GM18951 (cell line): ENCODE data around the gene HELB.
"Not testable (repeated sequence)": the region's sequence is repeated elsewhere in the genome, so short reads cannot be mapped to it uniquely, and the experiment has no call there.

Experiments used
- POLR2A ChIP-seq: IDR thresholded peaks from 4 replicates; pipeline ENCODE4 v1.6.1; 2011; ENCODE audit warnings: mild to moderate bottlenecking; ENCODE audit not compliant: insufficient read length, insufficient read depth; ENCODE audit errors: extremely low read depth
- in situ Hi-C: fragments of 300-500 bp; cut with MboI; formaldehyde crosslinking; loops from one replicate; pipeline ENCODE4 v1.12.0; 2022; ENCODE audit warnings: low sequenced_read_pairs, mixed read lengths, inconsistent platforms; ENCODE audit not compliant: unreplicated experiment

HELB gene

DNA sequence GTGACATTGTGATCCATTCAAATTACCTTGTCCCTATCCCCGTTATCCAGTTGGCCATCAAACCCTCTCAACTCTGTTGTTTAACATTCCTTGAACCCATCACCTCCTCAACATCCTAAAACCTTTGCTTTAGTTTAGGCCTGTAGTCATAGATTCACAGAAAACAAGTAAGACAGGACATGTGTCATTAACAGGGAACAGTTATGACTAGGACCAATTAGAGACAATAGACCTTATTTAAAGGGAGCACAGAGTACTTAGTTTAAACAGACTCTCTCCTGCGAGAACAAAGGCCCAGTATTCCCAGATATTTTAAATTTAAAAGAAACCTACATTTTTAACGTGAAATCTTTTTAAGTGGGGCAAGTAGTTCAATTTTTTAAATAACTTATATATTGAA lies 20.0 kb upstream of the HELB start:
- no peak for TF ChIP-seq POLR2A
- in situ Hi-C loops, result no loop called here

DNA sequence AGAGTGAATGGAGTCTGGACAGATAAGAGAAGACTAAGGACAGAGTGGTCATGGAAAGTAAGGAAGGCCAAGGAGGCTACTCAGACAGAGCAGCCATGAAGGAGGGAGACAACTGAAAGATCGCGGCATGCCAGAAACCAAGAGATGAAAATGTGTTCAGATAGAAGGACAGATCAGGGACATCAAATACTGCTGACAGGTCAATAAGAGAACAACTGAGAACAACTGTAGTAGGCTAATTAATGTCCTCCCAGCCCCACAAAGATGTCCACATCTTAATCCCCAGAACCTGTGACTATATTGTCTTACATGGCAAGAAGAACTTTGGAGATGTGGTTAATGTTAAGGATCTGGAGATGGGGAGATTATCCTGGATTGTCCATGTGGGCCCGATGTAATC lies 15.0 kb upstream of the HELB start:
- in situ Hi-C loops, result no loop called here
- no peak for TF ChIP-seq POLR2A

DNA sequence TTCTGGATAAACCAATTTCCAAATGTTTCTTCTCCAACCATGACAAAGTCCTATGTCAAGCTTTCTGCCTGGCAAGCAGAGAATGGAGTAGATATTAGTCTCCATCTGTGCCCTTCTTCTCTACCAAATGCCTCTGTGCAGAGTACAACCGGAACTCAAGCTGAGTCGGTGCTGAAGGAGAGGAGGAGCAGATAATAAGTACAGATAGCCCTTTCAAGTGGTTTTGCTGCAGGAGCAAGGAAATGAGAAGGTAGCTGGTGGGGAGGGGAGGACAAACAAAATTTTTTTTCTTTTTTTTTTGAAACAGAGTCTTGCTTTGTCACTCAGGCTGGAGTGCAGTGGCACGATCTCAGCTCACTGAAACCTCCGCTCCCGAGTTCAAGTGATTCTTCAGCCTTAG lies 14.2 kb upstream of the HELB start:
- no peak for TF ChIP-seq POLR2A
- in situ Hi-C loops, result no loop called here

DNA sequence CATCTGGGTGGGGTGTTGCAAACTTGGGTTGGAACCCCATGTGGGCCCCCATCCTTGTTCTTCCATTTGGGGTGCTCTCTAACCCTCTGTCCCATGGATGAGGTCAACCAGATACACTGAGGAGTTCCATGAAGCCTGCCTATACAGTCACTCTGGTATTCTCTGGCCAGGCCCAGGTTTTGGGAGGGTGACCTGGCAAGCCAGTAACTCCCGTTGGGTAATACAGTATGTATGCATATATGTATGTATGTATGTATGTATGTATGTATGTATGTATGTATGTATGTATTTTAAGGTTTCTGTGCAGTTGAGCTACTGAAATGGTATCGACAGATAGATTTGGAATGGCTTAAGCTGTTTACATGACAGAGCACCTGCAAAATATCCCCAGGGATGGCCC lies 12.8 kb upstream of the HELB start:
- in situ Hi-C loops, result no loop called here
- TF ChIP-seq POLR2A, result no peak

DNA sequence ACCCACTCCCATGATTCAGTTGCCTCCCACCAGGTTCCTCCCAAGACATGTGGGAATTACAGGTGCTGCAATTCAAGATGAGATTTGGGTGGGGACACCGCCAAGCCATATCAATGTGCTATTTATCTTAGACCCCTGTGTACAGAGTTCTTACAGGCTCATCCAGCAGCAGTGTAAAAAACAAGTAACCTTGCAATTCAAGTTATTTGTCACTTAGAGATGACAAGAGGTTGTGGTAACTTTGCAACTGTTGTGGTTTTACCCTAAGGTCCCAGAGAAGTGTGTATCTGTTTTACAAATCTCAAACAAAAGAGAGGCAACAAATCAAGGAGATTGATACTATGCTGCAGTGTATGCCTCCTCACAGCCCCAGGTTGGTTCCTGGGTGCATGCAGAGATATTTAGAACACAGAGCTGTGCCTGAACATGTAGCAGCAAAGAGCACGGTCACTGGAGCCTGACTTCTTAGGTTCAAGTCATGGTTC lies 11.5 kb upstream of the HELB start:
- in situ Hi-C loops, result no loop called here
- no peak for TF ChIP-seq POLR2A

DNA sequence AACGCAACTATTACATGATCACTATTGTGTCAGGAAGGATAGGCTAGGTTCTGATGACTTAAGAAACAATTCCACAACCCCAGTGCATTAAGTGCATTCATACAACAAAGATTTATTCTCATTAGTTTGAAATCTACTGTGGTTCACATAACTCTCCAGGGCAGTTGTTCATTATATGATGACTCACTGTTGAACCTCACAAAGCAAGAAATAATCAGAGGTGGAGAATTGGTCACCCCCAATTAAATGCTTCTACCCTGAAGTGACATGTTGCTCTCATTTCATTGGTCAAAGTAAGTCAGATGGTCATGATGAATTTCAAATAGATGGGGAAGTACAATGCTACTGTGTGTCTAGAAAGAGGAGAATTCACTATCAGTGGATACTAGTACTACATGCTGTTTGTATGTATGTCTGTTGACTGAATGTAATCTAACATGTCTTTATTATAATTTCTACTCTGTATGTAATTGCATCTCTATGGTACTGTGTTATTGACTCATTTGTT lies 6.1 kb upstream of the HELB start:
- in situ Hi-C loops, result no loop called here
- no peak for TF ChIP-seq POLR2A

DNA sequence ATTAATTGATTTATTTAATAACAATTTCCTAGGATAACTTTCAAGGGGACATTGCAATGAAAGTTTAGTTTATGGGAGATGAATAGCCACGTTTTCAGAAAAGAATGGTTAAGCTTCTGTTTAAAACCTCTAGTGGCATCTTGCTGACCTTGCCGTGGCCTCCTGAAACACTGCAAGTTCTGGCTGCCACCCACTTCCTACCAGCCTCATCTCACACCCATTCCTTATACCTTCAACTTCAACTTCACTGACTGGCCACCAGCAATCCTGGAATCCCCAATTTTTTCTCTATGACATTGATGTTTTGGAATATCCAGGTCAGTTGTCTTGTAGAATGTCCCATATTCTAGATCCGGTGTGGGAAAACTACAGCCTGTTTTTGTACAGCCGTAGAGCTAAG lies 5.2 kb upstream of the HELB start:
- in situ Hi-C loops, result no loop called here
- TF ChIP-seq POLR2A, result no peak

DNA sequence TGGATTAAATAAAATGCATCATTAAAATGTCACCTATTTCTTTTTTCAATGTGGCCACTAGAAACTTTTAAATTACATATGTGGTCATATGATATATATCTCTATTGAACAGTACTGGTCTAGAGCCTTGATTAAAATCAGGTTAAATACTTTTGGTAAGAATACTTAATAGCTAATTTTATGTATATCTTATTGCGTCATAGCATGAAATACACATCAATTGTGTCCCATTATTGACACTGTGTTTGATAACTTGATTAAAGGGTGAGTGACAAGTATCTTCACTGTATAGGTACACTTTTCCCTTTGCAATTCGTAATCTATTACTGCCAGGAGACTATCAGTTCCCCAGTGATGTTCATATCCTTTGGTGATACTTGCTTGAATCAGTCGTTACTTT lies 4.4 kb upstream of the HELB start:
- no peak for TF ChIP-seq POLR2A
- in situ Hi-C loops, result no loop called here

DNA sequence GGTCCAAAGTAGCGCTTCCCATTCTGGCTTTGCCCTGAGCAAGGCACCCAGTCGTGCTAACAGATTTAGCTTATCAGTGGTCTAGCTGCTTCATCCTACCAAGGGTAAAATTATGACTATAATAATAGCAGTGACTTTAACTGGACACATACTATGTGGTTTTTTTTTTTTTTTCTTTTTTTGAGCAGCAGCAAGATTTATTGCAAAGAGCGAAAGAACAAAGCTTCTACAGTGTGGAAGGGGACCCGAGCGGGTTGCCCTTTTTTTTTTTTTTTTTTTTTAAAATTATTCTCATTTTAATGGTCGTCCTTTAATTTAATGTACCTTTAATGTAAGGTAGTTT lies 505 bp downstream of the HELB start:
- in situ Hi-C loops, result no loop called here
- no peak for TF ChIP-seq POLR2A

DNA sequence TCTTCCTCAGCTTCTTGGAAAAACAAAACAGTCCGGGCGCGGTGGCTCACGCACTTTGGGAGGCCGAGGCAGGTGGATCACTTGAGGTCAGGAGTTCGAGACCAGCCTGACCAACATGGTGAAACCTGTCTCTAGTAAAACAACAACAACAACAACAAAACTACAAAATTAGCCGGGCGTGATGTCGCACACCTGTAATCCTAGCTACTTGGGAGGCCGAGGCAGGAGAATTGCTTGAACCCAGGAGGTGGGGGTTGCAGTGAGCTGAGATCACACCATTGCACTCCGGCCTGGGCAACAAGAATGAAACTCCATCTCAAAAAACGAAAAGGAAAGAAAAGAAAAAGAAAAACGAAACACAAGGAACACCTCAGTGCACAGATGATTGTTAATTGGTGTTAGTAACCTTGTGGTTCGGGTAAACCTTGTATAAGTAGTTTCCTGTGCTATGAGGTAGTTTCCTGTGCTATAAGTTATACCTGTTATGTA lies 1.1 kb downstream of the HELB start:
- in situ Hi-C loops, result not testable (repeated sequence)

DNA sequence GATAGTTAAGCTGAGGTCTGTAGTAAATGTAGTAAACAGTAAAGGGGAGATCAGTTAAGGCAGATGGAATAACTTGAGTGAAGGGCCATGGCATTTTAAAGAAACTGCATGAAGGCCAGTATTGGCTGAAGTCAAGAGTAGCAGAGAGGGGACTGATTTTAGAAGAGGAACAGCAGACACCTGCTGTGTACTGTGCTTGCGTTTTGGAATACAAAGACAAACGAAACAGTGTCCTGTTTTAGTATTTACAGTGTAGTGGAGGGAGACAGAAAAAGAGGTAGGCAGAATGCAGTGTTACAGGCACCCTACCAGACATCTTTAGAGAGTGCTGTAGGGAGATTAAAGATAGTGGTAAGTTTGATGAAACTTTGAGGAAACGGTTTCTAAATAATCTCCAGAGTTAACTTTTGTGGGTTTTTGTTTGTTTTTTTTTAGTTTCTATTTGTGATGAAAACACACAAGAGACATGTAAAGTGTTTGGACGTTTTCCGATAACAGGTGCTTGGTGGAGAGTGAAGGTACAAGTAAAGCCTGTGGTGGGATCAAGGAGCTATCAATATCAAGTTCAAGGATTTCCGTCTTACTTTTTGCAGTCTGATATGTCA lies 2.1 kb downstream of the HELB start:
- TF ChIP-seq POLR2A, result no peak
- in situ Hi-C loops, result no loop called here

DNA sequence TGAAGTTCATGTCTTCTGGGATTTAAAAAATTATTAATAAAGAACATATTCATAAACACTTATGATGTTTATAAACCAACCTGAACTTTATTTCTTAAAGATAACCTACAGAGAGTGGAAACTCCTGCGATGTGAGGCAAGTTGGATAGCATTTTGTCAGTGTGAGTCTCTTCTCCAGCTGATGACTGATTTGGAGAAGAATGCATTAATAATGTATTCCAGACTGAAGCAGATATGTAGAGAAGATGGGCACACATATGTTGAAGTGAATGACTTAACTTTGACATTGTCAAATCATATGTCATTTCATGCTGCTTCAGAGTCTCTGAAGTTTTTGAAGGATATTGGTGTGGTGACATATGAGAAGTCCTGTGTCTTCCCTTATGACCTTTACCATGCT lies 7.3 kb downstream of the HELB start:
- in situ Hi-C loops, result no loop called here
- no peak for TF ChIP-seq POLR2A

DNA sequence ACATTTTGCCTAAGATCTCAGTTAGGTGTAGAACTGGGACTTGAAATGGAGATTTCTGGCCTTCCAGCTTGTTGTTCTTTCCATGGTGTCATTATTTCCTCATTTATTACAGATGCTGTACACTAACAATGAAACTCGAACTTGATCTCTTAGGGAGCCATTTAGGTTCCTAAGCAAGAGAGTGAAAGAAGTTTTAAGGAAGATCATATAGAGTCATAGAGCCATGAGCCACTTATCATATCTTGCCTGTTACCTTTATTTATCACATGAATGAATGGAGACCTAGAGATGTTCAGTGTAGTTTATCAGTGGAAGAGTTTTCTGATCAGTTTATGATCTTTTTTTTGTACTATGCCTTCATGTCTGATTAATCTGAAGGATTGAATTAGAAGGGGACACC lies 9.9 kb downstream of the HELB start:
- no peak for TF ChIP-seq POLR2A
- in situ Hi-C loops, result no loop called here

DNA sequence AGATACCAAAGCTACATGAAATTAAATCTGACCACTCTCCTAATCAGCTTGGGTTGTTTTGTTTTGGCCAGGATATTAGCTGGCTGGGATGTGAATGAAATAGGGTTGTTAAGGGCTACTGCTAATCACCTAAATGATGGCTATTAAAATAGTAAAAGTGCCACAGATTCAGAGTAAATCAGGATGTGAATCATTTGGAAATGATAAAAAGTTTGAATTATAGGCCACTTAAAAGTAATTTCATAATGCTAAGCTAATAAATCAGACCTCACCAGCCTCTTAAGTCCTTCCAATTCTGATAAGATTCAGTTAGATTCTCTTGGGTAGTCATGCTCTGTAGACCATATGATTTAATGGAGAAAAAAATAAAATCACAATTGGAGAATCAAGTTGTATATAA lies 12.0 kb downstream of the HELB start:
- in situ Hi-C loops, result no loop called here

DNA sequence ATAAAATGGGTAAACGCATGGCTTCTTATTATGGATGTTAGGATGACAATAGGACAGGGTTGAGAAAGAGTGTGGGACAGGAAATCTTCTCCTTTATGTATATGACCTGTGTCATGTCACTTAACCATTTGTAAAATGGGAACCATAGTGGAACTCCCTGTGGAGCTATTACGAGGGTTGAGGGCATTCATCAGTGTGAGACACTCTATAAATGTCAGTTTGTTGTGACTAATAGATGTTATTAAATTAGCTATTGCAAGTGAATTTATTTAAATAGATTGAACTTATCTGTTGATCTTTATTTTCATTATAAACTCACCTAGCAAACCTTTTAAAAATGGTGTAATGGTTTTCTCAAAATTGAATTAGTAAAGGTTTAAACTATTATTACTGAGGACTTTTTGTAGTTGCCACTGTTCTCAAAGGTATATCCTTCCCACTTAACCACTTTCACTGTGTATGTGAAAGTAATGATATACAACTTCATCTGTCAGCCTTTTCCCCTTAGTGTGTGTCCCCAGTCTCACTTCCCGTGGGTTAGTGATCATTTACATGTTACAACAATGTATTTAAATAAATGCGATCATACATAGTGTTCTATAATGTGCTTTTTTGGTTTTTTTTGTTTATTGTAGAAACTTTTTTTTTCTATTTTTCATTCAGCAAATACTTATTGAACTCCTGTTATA lies 17.1 kb downstream of the HELB start:
- no peak for TF ChIP-seq POLR2A
- in situ Hi-C loops, result no loop called here

More for the DNA sequence above, 12.0 kb downstream of the HELB start:
- TF ChIP-seq POLR2A, result no peak

DNA sequence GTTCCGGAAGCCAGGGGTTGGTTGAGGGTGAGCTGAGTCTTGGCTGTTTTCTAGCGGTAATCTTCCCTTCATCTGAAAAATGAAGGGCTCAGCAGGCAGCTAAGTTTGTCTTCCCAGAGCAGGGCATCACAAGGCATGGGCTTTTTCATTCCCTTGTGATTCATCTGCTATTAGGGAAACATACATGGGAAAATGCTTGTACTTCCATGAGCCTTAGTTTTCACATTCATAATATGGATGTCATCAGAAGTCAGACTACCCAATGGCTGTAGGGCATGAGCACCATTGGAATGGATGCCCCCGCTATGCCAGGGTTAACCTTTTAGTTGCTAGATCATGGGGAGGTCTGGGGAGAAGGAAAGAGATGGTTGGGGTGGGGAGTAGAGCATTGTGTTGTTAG lies 18.7 kb downstream of the HELB start:
- no peak for TF ChIP-seq POLR2A
- in situ Hi-C loops, result no loop called here
